Measurements from ENCODE around the gene HAGH.

- no peak for TF ChIP-seq ZBTB20 (tag by site-specific recombination; IDR thresholded peaks at IDR 0.05)
- TF ChIP-seq ZNF660 (tag by site-specific recombination; IDR thresholded peaks at IDR 0.05), result no peak
- TF ChIP-seq ZBTB21 (tag by site-specific recombination; IDR thresholded peaks at IDR 0.05), result no peak
- no peak for TF ChIP-seq ZNF544 (tag by site-specific recombination; IDR thresholded peaks at IDR 0.05)
- no peak for TF ChIP-seq CTCF (tag by site-specific recombination; IDR thresholded peaks at IDR 0.05)
- no peak for TF ChIP-seq ATF2 (tag by site-specific recombination; IDR thresholded peaks at IDR 0.05; ENCODE audit: low read depth)
- TF ChIP-seq ZNF391 (tag by site-specific recombination; IDR thresholded peaks at IDR 0.05; ENCODE audit: borderline replicate concordance, low read depth), result no peak
- no peak for TF ChIP-seq ZBTB7A (tag by site-specific recombination; IDR thresholded peaks at IDR 0.05; ENCODE audit: low read depth)
- TF ChIP-seq ZNF596 (tag by site-specific recombination; IDR thresholded peaks at IDR 0.05), result no peak
- TF ChIP-seq ZNF211 (tag by site-specific recombination; IDR thresholded peaks at IDR 0.05; ENCODE audit: low read depth), result no peak
These were observed 51.4 kb downstream of the HAGH start for GRCh38 chr16:1775006-1775845.

Measured in HEK293 (cell line).